Heart left ventricle (tissue), 16 donors: ENCODE data around the gene GSK3B. TPM values are rescaled to one million over a fixed set of nuclear protein-coding genes. Genes with fewer than 3 reads are reported as not detected.

ENCODE experiments used
- ATAC-seq, 4 donors: fragments of 200-7000 bp; cut with Tn5 transposase; one replicate each; pipeline ENCODE4 v1.9.1; 2020 to 2022; ENCODE audit warnings: moderate library complexity in 4 of 4, mild to moderate bottlenecking in 3 of 4, moderate number of reproducible peaks in 1 of 4
- DNase-seq, 5 donors: peaks; one replicate each; pipeline ENCODE4 v3.0.0-alpha.2; 2020
- H3K27ac ChIP-seq, 12 donors: fragments of 200-600 bp; sonication (generic) in 4 of 12; one replicate each; pipeline versions ENCODE4 v1.5.0 to v1.8.0; 2016 to 2022; ENCODE audit warnings: mild to moderate bottlenecking in 2 of 12
- H3K27me3 ChIP-seq, 9 donors: fragments of 200-600 bp; sonication (generic) in 2 of 9; one replicate each; pipeline versions ENCODE4 v1.5.1 to v1.8.0; 2016 to 2022; ENCODE audit warnings: mild to moderate bottlenecking in 3 of 9
- H3K36me3 ChIP-seq, 9 donors: fragments of 200-600 bp; sonication (generic) in 2 of 9; one replicate each; pipeline versions ENCODE4 v1.5.0 to v1.8.0; 2018 to 2022; ENCODE audit warnings: mild to moderate bottlenecking in 2 of 9
- H3K4me1 ChIP-seq, 12 donors: fragments of 200-600 bp; sonication (generic) in 4 of 12; one replicate each; pipeline versions ENCODE4 v1.5.0 to v1.8.0; 2016 to 2022; ENCODE audit warnings: mild to moderate bottlenecking in 3 of 12
- H3K4me3 ChIP-seq, 12 donors: fragments of 200-600 bp; sonication (generic) in 4 of 12; one replicate each; pipeline versions ENCODE4 v1.5.0 to v1.8.0; 2017 to 2022; ENCODE audit warnings: mild to moderate bottlenecking in 9 of 12, moderate library complexity in 4 of 12
- H3K9me3 ChIP-seq, 12 donors: fragments of 200-600 bp; sonication (generic) in 4 of 12; one replicate each; pipeline versions ENCODE4 v1.5.0 to v1.8.0; 2016 to 2022; ENCODE audit warnings: mild to moderate bottlenecking in 1 of 12
- POLR2A ChIP-seq, 2 donors: fragments of 450-650 bp; IDR thresholded peaks; one replicate each; pipeline ENCODE4 v1.6.1; 2017; ENCODE audit warnings: antibody characterized with exemption in 2 of 2, mild to moderate bottlenecking in 2 of 2, moderate library complexity in 2 of 2
- WGBS, 4 donors: extraction: QIAGEN DNeasy Blood & Tissue Kit in 2 of 4; methylation state at CpG; one replicate each; pipeline versions ENCODE4 v1.1.5 to v1.1.7; 2013 to 2018; 5-methylcytosine and 5-hydroxymethylcytosine counted together
- intact Hi-C, 10 donors: fragments of 100-400 bp; cut with DNase I; formaldehyde crosslinking; loops; one replicate each; pipeline versions ENCODE4 v1.11.1 to v1.14.2; 2022
- polyA plus RNA-seq, 2 donors: library from polyadenylated mRNA; stranded (reverse); fragments of 200-250 nt; gene quantifications; one replicate each; pipeline ENCODE4 v1.2.3, GENCODE V29; 2013
- total RNA-seq, 9 donors: library from RNA; depleted of rRNA in 2 of 9; stranded (reverse); fragments of >200 nt in 2 of 9; fragmentation: NEBNext Ultra II Directional in 3 of 9; extraction: Animal tissue kit (Norgen Biotek cat#: 25700) in 3 of 9; gene quantifications; one replicate each; pipeline versions ENCODE4 v1.1.0 to v1.2.4, GENCODE V29; 2016 to 2023
- TF ChIP-seq, protein P1 (sequence below), 12 donors: fragments of 200-600 bp; sonication (generic) in 4 of 12; IDR thresholded peaks; one replicate each; pipeline versions ENCODE4 v1.5.0 to v1.8.0; 2018 to 2022; ENCODE audit warnings: antibody characterized with exemption in 12 of 12, mild to moderate bottlenecking in 5 of 12
- donor health status: ischemic (EF 13 %, LVEDD 7.1; RV severe dilation, severe dysfunction).
- donor health status: healthy with polysubstance abuse.
- donor health status: DM: no; HTN: yes; CAD: no.
- donor health status: DM: no; HTN: no; CAD: no.
- donor health status: ischemic (EF 25% LVEDD 6.9; RV normal size, moderate dysfunction).
- donor health status: ischemic (EF 25% LVEDD 5.7; RV mildly dilated, moderate dysfunction).
- donor health status: healthy.
- donor health status: DM: yes; HTN: yes; CAD: no.
- donor health status: ischemic (EF 35%, LVEDD 5.7; RV mildly dilated, moderate dysfunction).
- donor health status: nonischemic (EF 11% LVEDD 7.7; RV severe dilation, severe dysfunction).
- donor health status: DM: yes; HTN: yes; CAD: no.
- donor health status: PGD.
- donor health status: ischemic (EF 29% LVEDD 5.4; RV normal size, mild dysfunction).
- donor health status: nonischemic (EF 23%, LVEDD 6.1; RV moderate dilation, normal function).

GSK3B gene
- total and polyA plus RNA-seq, 11 donors = 8.8 to 58.9 (median 41.2) TPM

DNA sequence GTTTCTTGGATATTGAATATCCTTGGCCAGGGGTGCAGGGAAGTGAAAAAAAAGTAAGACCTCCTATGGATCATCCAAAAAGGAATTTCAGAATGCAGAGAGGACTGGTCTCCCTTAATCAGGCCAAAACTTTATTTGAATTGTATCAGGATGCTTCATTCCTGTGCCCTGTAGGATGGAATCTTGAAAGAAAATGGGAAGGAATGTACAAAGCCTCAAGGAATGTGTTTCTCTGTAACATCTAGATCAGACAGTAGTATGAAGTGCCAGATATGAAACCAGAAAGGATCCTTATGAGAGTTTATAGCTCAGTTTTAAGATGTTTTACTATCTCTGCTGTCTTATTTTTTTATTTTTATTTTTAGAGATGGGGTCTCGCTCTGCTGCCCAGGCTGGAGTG lies 6.5 kb upstream of the GSK3B start:
- Histone ChIP-seq H3K9me3 (no peaks in the 10 kb centered on the region), H3K4me3 (no peak overlapping the region), H3K36me3 (peaks cover 0 to 8% (median 0%) of the 10 kb centered on the region in 9 donors), H3K27me3 (no peaks in the 10 kb centered on the region), H3K4me1 (peaks cover 5 to 37% (median 12%) of the 10 kb centered on the region in 12 donors), H3K27ac (no peak overlapping the region)
- intact Hi-C loops = no loop called here
- no peak for ATAC-seq
- TF ChIP-seq, protein P1, sequence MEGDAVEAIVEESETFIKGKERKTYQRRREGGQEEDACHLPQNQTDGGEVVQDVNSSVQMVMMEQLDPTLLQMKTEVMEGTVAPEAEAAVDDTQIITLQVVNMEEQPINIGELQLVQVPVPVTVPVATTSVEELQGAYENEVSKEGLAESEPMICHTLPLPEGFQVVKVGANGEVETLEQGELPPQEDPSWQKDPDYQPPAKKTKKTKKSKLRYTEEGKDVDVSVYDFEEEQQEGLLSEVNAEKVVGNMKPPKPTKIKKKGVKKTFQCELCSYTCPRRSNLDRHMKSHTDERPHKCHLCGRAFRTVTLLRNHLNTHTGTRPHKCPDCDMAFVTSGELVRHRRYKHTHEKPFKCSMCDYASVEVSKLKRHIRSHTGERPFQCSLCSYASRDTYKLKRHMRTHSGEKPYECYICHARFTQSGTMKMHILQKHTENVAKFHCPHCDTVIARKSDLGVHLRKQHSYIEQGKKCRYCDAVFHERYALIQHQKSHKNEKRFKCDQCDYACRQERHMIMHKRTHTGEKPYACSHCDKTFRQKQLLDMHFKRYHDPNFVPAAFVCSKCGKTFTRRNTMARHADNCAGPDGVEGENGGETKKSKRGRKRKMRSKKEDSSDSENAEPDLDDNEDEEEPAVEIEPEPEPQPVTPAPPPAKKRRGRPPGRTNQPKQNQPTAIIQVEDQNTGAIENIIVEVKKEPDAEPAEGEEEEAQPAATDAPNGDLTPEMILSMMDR (IDR thresholded peaks at IDR 0.05) = no peak
- no peak for TF ChIP-seq POLR2A (IDR thresholded peaks at IDR 0.05)
- DNase-seq = no peak
- 86 to 97% (median 97%) methylated on average over 1 of the region's 1 CpG for WGBS, 4 donors

- no peaks in the 10 kb centered on the region for H3K27me3 ChIP-seq
- TF ChIP-seq POLR2A (IDR thresholded peaks at IDR 0.05) = no peak
- TF ChIP-seq, protein P1 (IDR thresholded peaks at IDR 0.05) = no peak
- no peak overlapping the region for H3K27ac ChIP-seq
- intact Hi-C loops = loop anchor here in 5 of 10 donors (5.0 to 10.0 kb wide), 8 partner anchors 46 to 456 kb away; no protein-coding TSS in a partner anchor
- DNase-seq (no peak), ATAC-seq (no peak)
- no peaks in the 10 kb centered on the region for H3K9me3 ChIP-seq
- peaks cover 5 to 37% (median 12%) of the 10 kb centered on the region in 12 donors for H3K4me1 ChIP-seq
- peaks cover 0 to 8% (median 0%) of the 10 kb centered on the region in 9 donors for H3K36me3 ChIP-seq
- H3K4me3 ChIP-seq = no peak overlapping the region
Measured at GRCh38 chr3:120098710-120099109, 4.5 kb upstream of the GSK3B start.

DNA sequence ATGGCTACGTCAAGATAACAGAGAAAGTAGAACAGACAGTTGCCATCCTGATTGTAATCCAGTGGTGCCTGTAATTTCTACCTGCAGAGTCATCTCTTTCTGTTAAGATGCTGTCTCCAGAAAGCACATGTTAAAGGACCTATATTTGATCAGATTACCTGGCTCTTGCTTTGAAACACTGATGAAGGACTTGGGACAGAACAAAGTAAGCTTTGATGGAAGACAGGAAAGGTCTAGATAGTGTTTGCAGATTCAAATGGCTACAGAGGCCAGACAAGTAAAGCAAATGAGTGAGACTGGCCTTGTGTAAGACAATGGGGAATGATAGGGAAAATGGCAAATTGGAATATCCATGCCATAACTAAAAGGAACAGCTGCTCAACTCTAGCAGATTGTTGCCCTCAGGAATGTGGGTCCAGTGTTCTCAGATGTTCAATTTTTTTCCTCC lies 1.8 kb upstream of the GSK3B start:
- intact Hi-C loops = loop anchor here in 6 of 10 donors (2.0 to 10.0 kb wide), 9 partner anchors 49 to 459 kb away; no protein-coding TSS in a partner anchor
- no peak for ATAC-seq

DNA sequence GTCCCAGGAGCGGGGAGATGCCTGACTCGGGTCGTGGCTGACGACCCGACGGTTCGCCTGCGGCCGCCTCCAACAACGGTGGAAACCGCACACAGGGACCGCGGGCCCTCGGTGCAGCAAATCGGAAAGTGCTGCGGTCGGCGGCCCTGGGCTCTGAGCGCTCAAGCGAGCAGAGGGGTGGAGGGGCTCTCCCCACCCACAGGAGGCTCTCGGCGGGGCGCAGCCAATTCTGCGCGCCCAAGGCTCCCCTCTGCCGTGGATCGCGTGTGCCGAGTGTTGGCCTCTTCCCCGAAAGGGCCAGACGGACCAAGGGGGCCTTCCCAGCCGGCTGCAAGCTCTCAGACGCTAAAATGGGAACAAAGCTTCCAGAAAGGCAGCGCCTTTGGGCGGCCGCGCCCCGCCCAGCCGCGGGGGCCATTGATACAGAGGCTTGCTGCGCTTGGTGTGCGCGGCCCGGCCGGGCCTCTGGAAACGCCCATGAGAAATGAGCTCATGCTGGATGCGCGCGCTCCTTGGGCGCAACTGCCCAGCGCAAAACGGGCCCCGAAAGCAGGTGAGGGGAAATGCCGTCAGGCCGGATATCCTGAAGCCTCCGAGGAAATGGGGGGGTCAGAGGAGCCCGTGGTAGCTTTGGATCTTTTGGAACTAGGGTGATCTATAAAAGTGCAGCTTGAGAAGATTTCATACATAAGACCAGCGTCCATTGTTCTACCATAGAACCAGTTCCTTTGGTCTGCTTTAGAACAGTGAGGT lies 1.2 kb upstream of the GSK3B start:
- peak; percentile 90 to 94 (median 93) for DNase-seq
- TF ChIP-seq, protein P1 (IDR thresholded peaks at IDR 0.05) = no peak
- TF ChIP-seq POLR2A (IDR thresholded peaks at IDR 0.05) = peak; percentile 64 to 90
- Histone ChIP-seq H3K27ac (peak overlapping the region; percentile 95 to 100 (median 99)), H3K9me3 (no peaks in the 10 kb centered on the region), H3K27me3 (no peaks in the 10 kb centered on the region), H3K4me3 (peak overlapping the region; percentile 53 to 96 (median 75)), H3K4me1 (peaks cover 9 to 31% (median 23%) of the 10 kb centered on the region in 12 donors), H3K36me3 (peaks cover 0 to 8% (median 0%) of the 10 kb centered on the region in 9 donors)
- 0 to 1% (median 0%) methylated on average over 38 to 58 of the region's 58 CpGs for WGBS, 4 donors
- intact Hi-C loops = loop anchor here in 5 of 10 donors (5.0 to 10.0 kb wide), 8 partner anchors 49 to 459 kb away; no protein-coding TSS in a partner anchor
- ATAC-seq = peak; percentile 52 to 71 (median 68)

More for the DNA sequence above, 1.8 kb upstream of the GSK3B start:
- no peak for DNase-seq
- Histone ChIP-seq H3K9me3 (no peaks in the 10 kb centered on the region), H3K4me1 (peaks cover 8 to 26% (median 17%) of the 10 kb centered on the region in 12 donors), H3K27ac (peak overlapping the region; percentile 95 to 100 (median 99)), H3K36me3 (peaks cover 0 to 8% (median 0%) of the 10 kb centered on the region in 9 donors), H3K27me3 (no peaks in the 10 kb centered on the region), H3K4me3 (peak overlapping the region; percentile 53 to 96 (median 75))
- no peak for TF ChIP-seq POLR2A (IDR thresholded peaks at IDR 0.05)
- TF ChIP-seq, protein P1 (IDR thresholded peaks at IDR 0.05) = no peak
- WGBS, 4 donors = 0 to 2% (median 0%) methylated on average over 1 of the region's 1 CpG
